Muscle of back (tissue), 13 donors: ENCODE results near the gene KIF2A. TPM values are rescaled to one million over a fixed set of nuclear protein-coding genes. Genes with fewer than 3 reads are reported as not detected.

ENCODE experiments used
- DNase-seq, 3 donors: peaks; one replicate each; pipeline versions ENCODE4 v3.0.0 to v3.0.0-alpha.2; 2013
- long read RNA-seq, 9 donors: transcript quantifications; one replicate each; lab custom pipeline, GENCODE V29; 2026
- polyA plus RNA-seq, 10 donors: library from polyadenylated mRNA; unstranded; fragments of 120-200 nt; gene quantifications; one replicate each; pipeline ENCODE4 v1.2.1, GENCODE V29; 2013; ENCODE audit not compliant: insufficient read length in 10 of 10

Gene KIF2A
- 10 to 100 TPM; 30.7 to 44.9 (median 37.6) TPM for polyA plus RNA-seq
- long read RNA-seq, donor 1, partial matches to known transcripts = 0 of 2 reads
- long read RNA-seq, donor 1, other reads (novel, unspliced or antisense) = 0 of 2 reads
- long read RNA-seq, donor 2, partial matches to known transcripts = 0 of 4 reads
- long read RNA-seq, donor 2, other reads (novel, unspliced or antisense) = 0 of 4 reads
- long read RNA-seq, donor 3 = 0 reads
- long read RNA-seq, donor 4, partial matches to known transcripts = 0 of 1 reads
- long read RNA-seq, donor 4, other reads (novel, unspliced or antisense) = 0 of 1 reads
- long read RNA-seq, donor 5, partial matches to known transcripts = 5 of 7 reads
- long read RNA-seq, donor 5, other reads (novel, unspliced or antisense) = 0 of 7 reads
- long read RNA-seq, donor 6, partial matches to known transcripts = 0 of 10 reads
- long read RNA-seq, donor 6, other reads (novel, unspliced or antisense) = 7 of 10 reads
- long read RNA-seq, donor 7, partial matches to known transcripts = 0 of 3 reads
- long read RNA-seq, donor 7, other reads (novel, unspliced or antisense) = 0 of 3 reads
- long read RNA-seq, donor 8 = 0 reads
- long read RNA-seq, donor 9 = 0 reads

DNA sequence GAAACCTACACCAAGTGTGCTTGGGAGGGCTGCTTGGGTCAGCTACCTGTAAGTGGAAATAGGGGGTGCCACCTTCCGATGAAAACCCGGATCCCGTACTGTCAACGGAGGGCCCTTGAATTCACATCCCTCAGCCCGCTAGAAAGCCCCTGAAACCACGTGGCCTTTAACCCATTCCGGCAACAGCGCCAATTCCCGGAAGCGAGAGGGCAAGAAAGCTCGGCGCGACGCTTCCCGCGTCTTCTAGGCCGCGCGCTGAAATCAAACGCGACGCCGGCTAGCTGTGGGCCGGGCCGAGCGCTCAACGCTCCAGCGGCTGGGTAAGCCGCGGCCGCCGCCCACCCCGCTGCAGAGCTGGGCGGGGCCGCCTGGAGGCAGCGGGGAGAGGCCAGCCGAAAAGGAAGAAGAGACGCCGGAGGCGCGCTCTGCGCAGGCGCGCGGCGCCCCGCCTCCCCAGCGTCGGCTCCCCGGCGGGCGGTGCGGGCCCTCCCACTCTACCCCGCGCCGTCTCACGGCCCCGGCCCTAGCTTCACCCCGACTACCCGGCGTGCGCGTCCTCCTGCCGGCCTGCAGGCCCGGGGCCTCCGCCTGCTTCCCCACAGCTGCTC lies at the start of gene KIF2A:
Gene KIF2A (plus strand): TSS at position 492 of the 608 bp plus-strand sequence. CDS start 267 bp downstream, outside the sequence.
- peak; percentile 95 to 98 (median 96) for DNase-seq

DNA sequence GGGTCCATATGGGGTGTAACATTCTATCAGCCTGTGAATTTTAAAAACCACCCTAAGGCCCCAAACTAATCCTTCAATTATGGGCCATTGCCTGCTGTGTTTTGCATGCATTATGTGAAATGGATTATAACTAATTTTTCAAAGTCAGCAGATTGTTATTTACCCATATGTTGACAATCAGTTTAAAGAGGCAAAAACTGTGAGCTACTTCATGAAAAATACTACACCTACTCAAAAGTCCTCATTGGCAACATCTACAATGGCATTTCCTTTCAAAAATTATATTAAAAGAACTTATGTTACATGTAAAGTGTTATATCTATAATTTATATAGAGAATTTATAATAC lies 49.0 kb upstream of the KIF2A start:
- no peak for DNase-seq

GRCh38 chr5:62258654-62259053 lies 47.4 kb upstream of the KIF2A start:
- DNase-seq = no peak

DNA sequence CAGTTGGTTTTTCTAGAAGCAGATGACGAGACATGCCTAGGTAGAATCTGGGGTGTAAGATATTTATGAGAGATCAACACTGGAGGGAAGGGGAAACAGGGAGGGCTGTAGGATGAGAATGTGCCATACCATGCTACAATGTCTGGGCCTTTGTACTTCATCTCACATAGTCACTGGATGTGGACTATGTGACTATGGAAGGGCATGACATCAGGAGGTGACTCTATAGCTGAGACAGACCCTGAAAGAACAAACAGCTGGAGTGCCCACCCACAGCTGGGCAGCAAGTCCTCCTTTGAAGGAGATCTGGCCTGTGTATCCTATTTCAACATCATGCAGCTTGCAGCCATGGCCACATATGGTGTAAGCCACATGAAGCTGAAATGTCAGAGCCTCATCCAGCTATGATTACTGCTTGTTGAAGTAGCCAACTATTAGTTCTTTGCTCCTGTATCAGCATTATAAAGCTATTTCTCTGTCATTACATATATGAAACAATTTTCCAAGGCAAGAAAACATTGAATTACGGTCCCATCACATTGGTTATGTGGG lies 46.2 kb upstream of the KIF2A start:
- peak in 1 of 3 donors; percentile 41 for DNase-seq

DNA sequence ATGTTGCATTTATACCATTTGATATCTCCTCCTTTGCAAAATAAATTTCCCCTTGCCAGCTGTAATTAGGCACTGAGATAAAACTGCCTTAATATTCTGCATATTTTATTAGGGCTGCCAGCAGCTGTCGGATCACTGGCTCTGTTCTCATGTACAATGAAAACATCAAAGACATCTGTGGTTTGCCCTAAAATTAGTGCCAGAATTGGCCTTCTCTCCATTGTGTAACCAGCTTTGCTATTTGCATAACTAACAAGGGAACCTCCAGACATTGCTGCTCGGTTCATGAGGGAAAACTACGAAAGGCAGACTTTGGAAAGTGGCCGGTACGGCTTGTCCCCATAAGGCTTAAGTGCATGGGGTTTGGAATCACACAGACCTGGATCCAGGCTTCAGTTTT lies 45.5 kb upstream of the KIF2A start:
- peak in 1 of 3 donors; percentile 25 for DNase-seq

- no peak for DNase-seq
Measured at GRCh38 chr5:62263401-62263800, 42.6 kb upstream of the KIF2A start.

GRCh38 chr5:62265648-62266112 lies 40.3 kb upstream of the KIF2A start:
- peak in 1 of 3 donors; percentile 12 for DNase-seq

DNA sequence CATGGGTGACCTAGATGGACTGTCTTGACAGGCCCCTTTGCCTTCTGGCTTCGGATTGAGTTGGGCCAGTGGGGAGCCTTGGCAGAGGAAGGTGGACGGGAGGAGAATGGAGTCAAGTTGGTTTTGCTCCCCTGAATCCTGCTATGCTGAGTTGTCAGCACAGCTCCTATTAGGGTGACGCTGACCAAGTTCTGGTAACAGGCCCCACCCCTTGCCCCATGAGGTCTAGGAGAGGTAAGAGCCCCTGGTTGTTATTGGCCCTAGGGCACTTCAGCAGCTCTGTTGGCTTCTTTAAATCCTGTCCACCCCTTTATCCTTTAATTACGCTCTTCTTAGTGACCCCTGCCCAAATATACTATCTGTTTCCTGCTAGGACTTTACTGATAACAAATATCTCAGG lies 39.4 kb upstream of the KIF2A start:
- no peak for DNase-seq

GRCh38 chr5:62268234-62268633 lies 37.8 kb upstream of the KIF2A start:
- no peak for DNase-seq

- DNase-seq = no peak
Measured at GRCh38 chr5:62268792-62269191, 37.2 kb upstream of the KIF2A start.

DNA sequence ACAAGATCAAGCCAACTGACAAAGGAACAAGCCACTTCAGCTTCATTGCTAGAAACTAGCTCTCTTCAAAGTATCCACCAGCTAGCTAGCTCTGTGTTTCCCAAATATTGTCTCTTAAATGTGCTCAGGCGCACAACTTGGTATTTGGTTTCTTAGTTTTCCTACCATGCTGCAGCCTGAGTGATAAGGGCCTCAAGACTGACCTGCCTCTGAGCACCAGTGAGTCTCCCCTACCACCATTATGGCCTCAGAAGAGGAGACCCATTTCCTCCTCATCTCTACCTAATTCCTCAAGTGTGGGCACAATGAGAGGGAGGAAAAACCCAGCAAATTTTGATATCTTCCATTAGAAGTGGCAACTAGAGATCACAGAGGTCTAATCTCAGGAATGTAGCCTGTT lies 34.6 kb upstream of the KIF2A start:
- DNase-seq = no peak

GRCh38 chr5:62271870-62272269 lies 34.1 kb upstream of the KIF2A start:
- no peak for DNase-seq

DNA sequence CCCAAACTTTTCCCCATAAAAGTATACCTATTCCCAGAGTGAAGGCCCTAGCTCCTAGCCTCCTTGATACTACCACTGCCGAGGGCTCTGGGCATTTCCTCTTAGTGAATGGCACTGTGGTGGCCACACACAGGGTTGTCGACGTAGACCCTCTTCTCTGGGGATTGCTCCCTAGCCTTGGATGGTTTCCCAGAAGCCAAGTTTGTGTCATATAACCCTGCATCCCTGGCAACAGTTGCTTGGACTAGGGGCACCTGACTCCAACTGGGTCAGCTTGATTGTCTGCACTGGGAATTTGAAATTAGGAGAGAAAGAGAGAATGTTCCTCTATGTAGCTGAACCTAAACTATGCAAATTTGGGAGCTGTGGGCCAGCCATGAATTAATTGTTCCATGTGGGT lies 32.3 kb upstream of the KIF2A start:
- no peak for DNase-seq

DNA sequence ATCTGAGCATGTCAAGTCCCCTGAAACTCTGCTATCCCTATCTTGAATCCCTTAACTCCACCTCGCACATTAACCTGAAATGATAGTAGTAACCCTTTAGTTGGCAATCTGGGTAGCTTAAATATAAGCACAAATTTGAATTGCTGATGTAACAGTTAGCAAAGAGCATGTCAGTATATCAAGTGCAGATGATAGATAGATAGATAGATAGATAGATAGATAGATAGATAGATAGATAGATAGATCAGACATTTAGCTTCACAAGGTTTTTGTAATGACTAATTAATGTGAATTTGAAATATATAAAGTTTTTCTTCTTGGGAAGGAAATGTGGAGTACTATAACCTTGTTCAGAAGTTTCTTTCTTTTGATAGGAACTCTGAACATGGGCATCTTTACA lies 30.4 kb upstream of the KIF2A start:
- DNase-seq = no peak

DNA sequence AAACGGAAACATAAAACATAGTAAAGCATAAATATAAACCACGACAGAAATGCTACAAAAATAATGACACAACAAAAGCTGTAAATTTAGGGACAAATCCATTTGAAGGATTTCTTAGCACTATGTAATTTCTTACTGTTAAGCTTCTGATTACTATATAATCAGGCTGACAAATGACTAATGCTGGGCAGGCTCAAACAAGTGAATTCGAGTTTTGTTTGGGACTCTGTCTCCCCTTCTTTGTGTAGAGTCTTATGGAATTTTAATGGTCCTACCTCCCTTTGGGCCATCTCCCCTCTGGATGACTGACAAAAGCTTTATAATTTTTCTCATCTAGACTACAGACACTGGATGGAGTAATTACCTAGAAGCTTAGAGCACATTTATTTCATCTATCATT lies 24.6 kb upstream of the KIF2A start:
- DNase-seq = no peak

DNA sequence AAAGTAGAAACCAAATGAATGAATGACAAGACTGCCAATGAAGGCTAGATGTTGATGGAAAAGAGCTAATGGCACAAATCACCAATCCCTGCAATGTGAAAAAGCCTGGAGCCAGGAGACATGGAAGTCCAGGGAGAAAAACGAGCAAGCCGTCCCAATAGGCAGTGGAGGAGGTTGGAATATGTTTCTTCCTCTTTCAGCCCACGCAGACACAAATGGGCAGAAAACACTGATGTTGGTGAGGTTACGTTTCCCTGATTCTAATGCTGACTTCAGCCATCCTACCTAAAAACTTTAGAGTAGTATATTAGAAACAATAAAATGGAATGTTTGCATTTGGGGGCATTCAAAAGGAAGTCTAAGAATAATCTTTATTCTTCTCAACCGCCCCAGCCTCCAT lies 23.9 kb upstream of the KIF2A start:
- DNase-seq = no peak

DNA sequence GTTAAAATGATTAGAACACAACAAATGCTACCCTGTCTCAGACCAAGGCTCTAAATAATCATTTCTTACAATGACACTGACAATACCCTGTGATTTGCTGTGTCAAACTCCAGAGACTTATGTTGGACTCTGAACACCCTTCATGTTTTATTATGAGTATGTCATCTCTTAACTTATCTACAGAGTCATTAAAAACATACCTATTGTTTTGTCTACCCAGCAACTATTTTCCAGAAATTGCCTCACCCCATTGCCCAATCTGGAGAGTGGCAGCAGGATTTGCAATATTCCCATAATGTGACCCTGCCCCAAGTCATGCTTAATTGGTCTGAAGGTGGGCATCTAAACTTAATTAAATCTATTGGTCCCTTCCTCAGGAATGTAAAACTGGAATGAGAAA lies 23.0 kb upstream of the KIF2A start:
- no peak for DNase-seq

GRCh38 chr5:62283861-62284260 lies 22.1 kb upstream of the KIF2A start:
- DNase-seq = no peak

DNA sequence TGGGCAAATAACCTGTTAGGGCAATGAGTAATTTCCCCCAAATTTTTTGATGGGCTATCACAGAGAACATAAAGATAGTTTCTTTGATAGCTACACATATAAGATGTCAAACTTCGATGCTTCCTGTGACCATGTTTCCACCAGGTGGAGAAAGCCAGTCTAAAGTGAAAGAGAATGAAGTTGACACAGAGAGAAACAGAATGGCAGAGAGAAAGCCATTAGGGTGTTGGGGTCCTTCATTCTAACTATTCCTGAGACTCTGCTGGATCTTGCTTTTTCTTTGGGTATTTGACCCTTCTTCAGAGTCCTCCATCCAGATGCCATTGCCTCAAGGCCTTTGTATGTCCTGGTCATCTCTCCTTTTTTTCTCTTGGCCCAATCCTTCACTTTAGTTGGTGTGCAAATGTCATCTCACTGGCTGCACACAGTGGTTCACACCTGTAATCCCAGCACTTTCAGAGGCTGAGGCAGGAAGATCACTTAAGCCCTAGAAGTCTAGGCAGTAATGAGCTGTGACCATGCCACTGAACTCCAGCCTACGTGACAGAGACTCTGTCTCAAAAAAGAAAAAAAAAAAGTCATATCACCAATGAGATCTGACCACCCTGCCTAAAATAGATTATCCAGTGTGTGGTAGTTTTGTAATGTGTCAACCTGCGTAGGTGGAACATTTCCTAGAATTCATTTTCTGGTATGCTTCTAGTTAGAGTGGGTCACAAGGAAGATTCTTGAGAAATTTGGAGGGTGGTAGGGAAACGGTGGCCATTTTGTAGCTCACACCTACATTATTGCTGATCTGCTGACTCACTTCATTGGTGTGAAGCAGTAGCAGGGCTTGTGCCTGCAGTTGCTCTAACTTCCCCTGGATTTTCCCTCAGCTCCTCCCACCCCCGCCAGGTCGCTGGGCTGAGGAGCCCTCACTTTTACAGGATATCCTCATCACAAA lies 20.8 kb upstream of the KIF2A start:
- no peak for DNase-seq

DNA sequence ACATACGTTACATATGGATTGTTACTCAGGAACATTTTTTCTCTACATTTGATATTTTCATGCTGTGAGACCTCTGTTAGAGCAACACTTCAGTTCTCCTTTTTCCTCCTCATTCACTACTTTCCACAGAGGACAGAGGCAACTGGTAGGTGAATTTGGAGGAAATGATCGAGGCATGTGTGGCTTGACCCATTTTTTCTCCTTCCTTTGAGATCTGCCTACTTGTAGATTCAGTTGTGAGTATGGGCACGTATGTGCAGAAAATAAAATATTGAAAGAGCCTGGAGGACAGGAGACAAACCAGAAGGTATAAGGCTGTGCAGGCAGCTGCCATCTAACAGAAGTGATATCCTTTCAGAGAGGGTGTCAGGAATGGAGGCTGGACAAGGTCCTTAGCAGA lies 19.2 kb upstream of the KIF2A start:
- no peak for DNase-seq

DNA sequence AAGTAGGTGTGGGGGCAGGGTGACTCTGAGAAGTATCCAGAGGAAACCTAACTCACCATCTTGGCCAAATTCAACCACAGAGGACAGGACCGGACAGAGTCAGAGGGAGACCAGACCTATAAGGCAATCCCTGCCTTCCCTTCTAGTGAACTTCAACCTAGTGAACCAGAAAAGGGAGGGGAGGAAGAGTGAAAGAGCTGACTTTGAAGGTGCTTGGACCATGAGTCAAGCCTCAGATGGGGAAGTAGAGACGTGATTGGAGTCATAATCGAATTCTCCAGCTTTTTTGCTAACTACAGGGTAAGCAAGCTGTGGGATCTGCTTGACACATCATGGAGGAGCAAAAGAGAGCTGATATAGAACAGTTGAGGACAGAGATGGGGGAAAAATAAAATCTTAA lies 18.8 kb upstream of the KIF2A start:
- DNase-seq = no peak

DNA sequence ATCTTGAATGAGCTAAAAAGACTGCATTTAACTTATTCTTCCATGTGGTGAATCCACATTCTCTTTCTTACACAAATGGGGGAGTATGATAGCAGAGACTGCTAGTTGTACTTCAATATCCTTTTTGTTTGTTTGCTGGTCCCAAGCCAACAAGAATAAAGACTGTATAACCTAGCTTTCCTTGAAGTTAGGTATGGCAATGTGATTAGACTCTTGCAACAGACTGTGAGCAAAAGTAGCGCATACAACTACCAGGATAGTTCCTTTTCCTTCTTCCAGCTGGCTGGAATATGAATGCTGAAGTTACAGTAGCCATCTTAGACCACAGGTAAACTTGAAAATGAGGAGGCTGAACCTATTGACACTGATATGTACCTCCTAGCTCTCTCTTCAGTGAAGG lies 17.9 kb upstream of the KIF2A start:
- no peak for DNase-seq
